NCI-H526 (cell line): ENCODE measurements around the gene SLC25A42.

Experiments
- DNase-seq, 2 experiments: peaks; one replicate each; lab custom pipeline; 2025; lab: John Stamatoyannopoulos, UW

Gene SLC25A42

DNA sequence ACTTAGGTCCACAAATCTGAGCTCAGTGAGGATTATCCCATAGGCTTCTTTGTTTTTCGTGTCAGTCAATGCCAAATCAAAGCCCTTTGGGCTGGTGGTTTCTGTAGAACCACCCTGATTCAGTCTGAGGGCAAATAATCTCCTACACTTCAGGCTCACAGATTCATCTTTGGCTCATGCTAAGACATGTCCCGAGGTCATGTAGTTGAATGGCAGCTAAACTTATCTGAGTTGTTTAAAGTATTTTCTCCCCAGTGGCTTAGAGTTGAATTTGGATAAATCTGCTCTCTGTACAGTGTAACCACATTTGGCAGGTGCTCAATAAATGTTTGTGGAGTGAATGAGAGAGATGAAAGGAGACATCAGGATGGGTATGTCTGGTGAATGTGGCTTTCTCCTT lies 13.1 kb upstream of the SLC25A42 start:
- DNase-seq: no peak

DNA sequence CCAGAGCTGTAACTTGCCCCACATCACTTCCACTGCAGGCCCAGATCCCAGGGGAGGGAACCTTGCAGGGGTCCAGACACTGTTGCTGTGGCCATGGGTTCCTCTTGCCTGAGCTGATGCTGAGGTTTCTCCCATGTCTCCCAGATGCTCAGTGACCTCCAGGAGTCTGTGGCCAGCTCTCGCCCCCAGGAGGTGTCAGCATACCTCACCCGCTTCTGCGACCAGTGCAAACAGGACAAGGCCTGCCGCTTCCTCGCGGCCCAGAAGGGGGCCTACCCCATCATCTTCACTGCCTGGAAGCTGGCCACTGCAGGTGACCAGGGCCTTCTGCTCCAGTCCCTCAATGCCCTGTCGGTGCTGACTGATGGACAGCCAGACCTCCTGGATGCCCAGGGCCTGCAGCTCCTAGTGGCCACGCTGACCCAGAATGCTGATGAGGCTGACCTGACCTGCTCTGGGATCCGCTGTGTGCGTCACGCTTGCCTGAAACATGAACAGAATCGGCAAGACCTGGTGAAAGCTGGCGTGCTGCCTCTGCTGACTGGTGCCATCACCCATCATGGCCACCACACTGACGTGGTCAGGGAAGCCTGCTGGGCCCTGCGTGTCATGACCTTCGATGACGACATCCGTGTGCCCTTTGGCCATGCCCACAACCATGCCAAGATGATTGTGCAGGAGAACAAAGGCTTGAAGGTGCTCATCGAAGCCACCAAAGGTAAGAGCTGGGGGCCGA lies 12.1 kb upstream of the SLC25A42 start:
- no peak for DNase-seq

DNA sequence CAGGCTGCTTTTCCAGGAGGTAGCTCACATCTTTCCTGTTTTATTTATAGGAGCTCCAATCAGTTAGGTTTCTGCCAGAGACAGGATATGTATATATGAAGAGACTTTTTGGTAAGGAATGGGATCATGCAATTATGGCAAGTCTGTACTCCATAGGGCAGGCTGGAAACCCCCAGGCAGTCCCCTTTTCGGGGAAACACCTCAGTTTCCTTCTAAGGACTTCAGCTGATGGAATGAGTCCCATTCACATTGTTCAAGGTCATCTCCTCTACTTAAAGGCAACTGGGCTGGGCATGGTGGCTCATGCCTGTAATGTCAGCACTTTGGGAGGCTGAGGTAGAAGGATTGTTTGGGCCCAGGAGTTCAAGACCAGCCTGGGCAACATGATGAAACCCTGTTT lies 10.9 kb upstream of the SLC25A42 start:
- DNase-seq: no peak

DNA sequence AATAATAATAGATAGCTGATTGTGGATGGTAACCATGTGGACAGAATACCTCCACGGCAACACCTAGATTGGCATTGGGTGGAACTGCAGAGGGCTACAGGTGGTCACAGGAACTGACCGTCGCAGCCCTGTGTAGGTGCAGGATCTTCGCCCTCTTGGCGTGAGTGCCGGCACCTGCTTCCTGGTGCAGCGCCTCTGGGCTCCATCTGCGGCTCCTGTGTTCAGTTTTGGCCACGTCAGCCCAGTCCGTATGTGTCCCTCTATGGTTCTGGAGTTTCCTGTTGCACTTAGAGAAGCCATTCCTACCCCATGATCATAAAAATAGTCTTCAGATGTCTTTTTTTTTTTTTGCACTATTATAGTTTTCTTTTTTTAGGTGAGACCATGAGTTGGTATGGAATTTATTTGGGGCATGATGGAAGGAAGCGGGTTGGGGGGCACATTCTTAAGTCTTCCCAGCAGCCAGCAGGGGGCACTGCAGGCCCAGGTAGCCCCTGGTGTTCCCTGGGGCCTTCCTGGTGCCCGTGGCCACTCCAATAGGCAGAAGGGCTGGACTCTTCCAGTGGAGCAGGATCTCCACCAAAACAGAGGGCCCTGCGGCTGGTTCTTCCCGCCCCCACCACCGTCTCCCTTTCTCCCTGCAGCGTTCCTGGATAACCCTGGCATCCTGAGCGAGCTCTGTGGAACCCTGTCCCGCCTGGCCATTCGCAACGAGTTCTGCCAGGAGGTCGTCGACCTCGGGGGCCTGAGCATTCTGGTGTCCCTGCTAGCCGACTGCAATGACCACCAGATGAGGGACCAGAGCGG lies 10.1 kb upstream of the SLC25A42 start:
- peak in 1 of 2 experiments; percentile 57 for DNase-seq

DNA sequence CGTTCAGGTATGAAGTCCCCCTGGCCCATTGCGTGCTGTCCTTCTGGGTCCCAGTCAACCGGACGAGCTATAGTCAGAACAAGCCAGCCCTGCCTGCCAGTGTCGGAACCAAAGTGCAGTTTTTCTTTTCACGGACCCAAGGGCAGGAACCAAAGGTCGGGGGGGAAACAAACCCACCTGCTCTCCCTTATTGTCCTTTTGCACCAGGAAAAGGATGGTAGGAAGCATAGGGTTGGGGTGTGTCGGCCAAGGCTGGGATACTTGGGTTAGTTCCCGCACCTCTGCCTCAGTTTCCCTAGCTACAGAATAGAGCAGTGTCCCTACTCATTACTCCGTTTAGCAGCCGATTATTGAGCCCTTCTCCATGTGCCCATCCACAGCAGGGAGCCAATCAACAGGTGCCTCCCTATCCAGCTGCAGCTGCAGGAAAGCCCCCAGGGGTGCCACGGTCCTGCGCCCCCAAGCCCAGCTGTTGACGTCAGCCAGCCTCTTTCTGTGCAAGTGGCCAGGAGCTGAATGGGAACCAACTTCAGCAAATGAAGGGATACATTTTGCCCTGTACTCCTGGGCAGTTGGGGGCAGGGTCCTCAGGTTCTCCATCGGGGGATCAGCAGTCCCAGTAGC lies 9.4 kb upstream of the SLC25A42 start:
- no peak for DNase-seq

DNA sequence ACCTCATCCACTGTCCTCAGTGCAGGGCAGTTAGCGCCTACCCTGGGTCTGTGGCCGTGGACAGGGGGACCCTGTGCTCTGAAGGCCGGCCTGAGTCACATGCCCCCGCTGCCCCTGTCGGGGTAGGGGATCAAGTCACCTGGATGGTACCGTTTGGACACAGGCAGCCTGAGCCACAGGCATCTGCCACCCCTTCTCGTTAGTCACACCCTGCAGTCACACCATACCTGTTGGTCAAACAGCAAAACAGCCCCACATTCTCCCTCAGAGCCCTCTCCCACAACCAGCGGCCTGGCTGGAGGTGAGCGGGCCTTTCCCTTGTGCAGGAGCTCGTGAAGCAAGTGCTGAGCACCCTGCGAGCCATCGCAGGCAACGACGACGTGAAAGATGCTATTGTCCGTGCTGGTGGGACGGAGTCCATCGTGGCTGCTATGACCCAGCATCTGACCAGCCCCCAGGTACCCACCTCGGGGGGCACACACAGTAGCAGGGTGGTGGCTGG lies 8.8 kb upstream of the SLC25A42 start:
- DNase-seq: no peak

DNA sequence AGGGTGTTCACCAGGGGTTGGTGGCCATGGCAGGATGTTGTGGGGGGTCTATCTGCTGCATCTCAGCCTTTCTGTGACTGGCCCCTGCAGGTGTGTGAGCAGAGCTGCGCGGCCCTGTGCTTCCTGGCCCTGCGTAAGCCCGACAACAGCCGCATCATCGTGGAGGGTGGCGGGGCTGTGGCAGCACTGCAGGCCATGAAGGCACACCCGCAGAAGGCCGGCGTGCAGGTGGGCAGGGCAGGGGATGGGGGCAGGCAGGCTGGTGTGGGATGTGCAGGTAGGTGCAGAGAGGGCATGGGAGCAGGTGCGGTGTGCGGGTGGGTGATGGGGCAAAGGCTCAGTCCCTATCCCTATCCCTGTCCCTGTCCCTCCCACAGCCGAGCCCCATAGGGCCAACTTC lies 8.1 kb upstream of the SLC25A42 start:
- DNase-seq: no peak

DNA sequence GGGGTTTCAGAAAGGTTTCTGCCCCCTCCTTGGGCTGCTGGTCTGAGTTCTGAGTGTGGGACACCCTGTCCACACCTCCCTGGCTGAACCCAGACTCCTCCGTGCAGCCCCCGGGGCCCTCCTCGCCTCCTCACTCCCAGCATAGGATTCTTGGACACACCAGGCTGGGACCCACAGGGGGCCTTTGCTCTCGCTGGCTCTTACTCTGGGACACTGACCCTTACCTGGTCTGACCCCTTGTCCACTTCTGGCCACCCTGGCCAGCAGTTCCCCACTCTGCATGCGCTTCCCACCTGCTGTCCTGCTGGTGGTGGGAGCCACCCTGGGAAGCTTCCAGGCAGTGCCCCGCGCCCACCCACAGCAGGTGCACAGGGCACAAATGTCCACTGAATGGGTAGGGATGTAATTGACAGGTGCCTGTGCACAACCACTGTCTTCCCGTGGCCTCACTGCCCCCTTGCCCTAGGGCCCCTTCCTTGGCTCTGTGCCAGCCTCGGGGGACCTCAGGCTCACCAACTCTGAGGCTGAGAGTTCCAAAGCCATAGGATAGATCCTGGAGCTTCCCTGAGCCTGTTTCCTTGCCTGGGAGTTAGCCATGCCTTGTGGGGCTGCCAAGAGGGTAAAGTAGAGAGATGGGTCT lies 7.0 kb upstream of the SLC25A42 start:
- no peak for DNase-seq

DNA sequence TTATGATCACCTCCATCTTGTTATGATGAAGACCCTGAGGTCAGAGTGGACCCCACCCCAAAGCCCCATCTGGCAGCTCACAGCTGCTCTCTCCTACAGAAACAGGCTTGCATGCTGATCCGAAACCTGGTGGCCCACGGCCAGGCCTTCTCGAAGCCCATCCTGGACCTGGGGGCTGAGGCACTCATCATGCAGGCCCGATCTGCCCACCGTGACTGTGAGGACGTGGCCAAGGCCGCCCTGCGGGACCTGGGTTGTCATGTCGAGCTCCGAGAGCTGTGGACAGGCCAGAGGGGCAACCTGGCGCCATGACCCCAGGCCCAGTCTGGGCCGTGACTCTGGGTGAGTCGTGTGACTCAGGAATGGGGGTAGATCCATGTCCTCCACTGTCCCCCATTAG lies 6.5 kb upstream of the SLC25A42 start:
- no peak for DNase-seq

DNA sequence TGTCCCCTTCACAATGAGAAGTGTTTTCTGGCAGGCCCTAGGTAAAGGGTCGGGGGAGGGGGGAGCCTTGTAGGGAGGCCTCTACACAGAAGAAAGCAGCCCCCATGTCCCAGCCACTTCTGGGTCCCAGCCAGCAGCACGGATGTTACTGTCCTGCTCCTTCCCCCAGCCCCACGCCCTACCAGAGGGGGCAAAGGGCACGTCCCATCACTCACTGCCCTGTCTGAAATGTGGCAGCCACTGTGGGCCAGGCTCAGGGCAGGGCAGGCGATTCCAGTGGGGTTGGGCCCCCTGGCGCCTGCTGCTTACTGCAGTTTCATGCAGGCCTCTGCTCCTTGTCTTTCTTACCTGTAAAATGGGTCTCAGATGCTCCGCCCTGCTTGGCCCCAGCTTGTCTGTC lies 6.1 kb upstream of the SLC25A42 start:
- no peak for DNase-seq

DNA sequence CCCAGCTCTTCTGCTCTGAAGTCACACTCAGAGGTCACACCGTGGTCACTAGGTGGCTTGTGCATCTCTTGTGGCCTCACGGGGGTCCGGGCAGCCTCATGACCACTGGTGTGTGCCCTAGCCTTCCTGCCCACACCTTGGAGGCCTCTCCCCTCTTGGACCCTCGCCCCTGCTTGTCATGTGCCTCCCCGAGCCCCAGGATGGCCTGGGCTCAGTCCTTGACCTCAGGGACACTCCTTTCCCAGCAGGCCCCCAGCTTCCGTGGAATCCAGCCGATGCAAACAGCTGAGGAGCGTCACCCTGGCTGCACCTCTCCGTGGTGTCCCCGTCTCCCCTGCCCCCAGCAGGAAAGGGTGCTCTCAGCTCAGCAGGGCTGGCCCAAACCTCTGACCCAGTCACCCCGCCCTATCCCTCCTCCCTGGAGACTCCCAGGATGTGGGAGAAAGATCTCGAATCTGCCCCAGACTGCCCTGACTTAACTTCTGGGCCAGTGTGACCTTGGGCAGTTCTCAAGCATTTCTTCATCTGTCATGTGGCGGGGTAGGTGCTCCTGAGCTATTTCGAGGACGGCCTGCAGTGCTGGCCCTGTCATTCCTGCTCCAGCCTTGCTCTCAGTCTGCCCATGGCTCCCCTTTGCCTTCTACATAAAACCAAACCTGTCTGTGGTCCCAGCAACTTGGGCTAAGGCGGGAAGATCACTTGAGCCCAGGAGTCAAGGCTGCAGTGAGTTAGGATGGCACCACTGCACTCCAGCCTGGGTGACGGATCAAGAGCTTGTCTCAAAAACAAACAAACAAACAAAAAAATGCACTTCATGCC lies 4.6 kb upstream of the SLC25A42 start:
- DNase-seq: no peak

DNA sequence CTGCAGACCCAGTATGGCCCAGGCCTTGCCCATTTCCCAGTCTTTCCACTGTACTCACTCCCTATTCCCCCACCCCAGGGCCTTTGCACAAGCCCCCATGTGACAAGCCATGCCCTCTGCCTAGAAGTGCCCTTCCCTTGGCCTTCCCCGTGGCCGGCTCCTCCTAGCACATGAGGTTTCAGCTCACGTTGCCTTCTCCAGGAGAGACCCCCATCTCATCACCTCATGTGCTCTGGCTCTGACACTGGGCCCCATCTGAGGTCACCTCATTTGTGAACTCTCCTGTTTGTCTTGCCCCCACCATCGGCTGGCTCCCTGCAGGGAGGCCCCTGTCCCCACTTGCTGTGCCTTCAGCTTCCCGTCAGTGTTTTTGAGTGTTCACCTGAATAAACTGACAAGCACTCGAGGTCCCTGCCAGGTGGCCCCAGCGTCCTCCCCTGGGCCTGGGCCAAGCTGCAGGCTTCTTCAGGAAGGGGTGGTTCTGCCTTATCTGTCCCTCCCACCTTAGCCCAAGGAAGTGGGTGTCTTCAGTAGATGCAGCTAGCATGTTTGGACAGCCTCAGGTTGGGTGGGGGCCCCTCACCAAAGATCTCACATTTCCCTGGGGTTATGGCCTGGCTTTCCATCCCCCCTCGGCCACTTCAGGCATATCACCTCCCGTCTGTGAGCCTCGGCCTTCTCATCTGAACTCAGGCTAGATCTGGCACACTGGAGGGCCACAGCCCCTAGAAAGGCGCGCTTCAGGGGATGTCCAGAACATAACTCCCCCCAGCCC lies 3.8 kb upstream of the SLC25A42 start:
- DNase-seq: no peak

DNA sequence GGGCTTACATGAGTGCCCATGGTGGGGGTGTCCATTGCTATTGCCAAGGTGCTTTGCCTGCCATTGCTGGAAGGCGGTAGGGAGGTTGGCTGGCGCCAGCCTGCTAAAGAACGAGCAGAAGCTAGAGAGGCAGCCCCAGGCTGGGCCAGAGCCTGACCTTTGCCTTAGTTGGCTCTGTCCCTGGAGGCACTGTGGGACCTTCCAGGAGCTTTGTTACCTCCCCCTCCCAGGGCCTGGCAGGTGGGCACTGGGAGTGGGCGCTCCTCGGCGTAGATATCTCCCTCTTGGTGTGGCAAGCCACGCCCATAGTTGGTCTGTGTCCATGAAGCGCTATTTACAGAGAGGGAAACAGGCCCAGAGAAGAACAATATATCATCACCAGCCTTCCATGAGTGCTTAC lies 2.3 kb upstream of the SLC25A42 start:
- no peak for DNase-seq

DNA sequence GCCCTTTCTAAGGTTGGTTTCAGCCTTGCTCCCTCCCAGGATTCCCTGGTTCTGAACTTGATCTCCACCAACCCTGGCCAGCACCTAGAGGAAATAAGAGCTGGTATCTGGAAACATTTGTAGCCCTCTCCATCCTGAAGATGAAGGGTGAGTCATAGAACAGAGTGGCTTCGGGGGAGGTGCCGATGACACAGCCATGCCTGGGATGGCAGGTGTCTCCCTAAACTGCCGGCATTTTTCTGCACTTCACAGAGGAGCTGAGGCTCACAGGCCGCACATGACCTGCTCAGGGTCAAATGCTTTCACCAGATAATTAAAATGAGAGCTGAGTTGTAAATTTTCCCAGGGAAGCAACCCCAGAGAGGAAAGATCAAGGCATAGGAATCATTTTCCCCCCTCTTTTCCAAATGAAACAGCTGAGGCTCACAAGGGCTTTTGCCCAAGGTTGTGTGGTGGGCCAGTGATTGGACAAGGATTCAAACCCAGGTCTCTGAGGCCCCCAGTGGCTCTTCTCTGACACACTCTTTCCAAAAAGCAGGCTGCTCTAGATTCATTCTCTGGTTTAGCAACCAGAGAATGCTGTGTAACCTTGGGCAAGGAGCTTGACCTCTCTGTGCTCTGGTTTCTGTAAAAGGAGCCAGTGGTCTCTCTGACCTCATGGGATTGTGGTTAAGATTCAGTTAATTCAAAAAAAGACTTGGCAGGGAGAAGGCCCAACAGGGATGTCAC lies 1.2 kb upstream of the SLC25A42 start:
- no peak for DNase-seq

DNA sequence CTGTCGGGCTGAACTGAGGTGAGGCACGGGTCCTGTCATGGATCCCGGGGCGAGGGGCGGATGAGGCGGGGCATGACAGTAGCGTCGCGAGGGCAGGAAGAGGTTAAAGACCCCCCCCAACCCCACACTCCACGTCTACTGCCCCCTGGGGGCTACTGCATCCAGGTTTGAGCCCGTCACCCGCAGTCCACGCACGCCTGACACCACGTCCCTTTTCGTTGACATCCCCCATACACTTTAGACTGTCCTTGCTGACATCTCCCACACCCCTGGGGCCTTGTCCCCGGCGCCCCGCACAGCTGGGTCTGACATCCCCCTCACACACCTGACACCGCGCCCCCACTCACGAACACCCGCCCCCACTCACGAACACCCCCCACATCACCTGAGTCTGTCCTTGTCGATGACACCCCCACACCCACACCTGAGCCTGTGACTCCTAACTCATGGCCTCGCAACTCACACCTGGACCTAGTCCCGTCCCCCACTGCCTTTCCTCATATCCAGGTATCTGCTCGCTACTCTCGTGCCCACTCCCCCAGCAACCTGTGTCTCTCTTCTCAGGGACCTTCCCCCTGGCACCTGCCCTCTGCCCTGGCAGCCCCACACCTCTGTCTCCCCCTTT lies 416 bp downstream of the SLC25A42 start:
- peak in 1 of 2 experiments; percentile 30 for DNase-seq

DNA sequence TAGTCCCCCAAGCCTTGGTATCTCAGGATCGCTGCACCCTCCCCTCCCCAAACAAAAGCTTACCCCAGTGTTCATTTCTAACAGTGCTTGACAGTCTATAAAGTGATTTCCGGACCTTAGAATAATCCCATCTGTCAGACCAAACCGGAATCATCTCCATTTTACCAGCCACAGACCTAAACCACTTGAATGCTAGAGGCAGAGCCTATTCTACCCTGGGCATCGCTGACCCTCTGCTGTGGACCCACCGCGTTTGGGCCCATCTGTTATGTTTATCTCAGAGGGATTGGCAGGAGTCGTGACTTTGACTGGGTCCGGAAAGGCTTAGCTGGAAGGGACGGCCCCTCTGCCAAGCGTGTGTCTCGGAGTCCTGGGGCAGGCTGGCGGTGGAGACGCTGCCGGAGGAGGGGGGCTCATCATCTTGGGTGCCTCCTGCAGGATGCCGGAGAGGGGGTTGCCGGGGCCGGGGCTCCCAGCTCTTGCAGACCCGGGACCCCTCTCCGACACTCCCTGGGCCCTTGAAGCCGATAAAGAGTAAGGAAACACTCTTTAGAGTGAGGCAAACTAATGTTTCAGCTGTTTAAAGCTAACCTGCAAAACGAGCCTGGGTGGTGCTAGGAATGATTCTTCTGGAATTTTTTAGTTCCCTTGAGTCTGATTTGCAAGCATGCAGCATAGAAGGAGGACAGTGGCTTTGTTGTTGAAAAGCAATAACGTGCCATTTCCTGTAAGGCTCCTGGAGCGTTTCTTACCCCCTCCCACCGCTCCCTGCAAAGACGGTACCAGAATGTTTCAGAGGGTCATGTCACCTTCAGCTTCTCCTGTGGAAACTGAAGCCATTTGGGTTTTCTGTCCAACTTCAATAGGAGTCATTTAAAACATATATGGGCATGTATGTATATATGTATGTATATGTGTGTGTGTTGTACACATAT lies 1.3 kb downstream of the SLC25A42 start:
- no peak for DNase-seq

DNA sequence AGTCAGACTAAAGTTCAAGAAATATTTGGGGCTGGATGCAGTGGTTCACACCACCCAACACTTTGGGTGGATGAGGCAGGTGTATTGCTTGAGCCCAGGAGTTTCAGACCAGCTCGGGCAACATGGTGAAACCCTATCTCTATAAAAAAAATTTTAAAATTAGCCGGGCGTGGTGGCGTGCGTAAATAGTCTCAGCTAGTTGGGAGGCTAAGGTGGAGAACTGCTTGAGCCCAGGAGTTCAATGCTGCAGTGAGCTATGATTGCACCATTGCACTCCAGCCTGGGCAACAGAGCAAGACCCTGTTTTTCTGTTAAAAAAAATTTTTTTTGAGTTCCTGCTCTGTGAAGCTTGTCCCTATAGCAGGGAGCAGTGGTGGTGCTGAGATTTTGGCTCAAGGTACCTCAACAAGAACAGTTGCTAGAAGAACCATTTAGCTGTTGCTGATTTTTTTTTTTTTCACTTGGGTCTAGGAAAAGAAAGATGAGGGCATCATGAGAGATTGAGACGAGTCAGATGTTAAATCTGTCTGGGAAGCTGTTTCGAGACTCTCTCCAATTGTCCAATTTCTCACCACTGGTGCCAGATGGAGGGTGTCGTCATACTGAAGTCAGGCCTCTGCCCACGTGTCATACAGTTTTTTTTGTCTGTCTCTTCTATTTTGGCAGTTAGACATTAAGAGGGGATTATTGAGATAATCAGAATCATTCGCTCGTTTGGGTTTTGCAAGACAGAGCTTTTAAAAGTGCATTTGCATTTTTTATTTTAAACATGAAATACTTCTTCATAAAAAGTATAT lies 3.7 kb downstream of the SLC25A42 start:
- DNase-seq: no peak
